Stimulated activated CD4-positive, alpha-beta T cell treated with anti-CD3 and anti-CD28 coated beads, TNF-alpha, amount 100 ng/mL, for 24 hours (primary cell): ENCODE results near the gene FAXDC2.

ENCODE experiments used
- DNase-seq, 3 experiments: peaks; one replicate each; pipeline ENCODE4 v3.0.0-alpha.2; 2020; ENCODE audit warnings: low read depth in 3 of 3

The FAXDC2 gene, protein sequence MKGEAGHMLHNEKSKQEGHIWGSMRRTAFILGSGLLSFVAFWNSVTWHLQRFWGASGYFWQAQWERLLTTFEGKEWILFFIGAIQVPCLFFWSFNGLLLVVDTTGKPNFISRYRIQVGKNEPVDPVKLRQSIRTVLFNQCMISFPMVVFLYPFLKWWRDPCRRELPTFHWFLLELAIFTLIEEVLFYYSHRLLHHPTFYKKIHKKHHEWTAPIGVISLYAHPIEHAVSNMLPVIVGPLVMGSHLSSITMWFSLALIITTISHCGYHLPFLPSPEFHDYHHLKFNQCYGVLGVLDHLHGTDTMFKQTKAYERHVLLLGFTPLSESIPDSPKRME

DNA sequence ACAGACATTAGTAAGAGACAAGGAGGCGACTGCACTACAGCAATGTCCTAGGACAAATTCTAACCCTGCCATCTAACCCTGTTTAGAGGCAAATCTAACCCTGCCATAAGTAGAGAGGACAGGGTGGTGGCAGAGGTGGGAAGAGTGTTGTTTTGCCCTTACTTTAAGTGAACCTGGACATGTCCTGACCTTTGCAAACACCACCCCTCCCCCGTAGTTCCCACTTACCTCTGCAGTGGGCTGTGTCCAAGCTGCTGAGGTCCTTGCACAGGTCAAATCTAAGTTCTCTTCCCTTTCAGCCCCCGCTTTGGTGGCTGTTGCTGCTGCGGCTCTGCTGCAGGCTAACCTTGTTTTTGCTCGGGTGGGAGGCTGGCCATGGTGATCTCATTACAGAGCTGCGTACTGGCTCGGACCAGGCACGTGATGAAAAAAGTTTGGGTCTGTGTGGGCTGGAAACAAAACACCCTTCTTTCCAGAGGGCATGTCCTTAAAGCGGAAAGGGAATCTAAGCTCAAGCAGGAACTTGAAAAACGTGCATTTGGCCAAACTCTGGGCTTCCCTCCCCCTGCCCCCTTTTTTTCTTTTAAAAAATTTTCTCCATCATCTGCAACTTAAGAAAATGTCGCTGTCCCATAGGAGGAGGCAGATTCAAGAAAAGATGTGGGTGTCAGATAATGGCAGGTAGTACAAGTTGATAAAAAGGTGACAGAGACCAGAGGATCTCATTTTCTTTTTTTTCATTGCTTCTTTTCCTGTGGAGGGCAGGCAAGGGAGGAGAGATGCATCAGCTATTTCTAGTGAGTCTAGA, at the start of gene FAXDC2:
Gene FAXDC2 (minus strand): TSS at position 349 of the 808 bp plus-strand sequence. CDS start 12,425 bp downstream, outside the sequence.
- DNase-seq, result no peak

DNA sequence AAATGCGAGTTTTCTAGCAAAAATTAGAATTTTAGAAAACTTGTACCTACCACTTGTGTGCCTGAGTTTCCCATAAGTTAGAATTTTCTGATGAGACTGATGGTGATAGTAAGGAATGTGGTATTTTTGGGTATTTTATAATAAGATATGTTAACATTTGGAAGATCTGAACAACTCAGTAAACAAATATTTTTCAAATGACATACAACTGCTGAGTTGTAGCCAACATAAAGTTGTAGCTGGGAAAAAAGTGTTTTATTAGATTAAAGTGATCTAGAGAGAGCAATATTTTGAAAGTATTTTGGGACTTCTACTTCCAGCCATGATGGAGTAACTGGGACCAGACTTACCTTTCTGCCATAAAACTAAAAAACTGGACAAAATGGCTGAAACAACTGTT, 49.7 kb upstream of the FAXDC2 start:
- DNase-seq, result no peak

DNA sequence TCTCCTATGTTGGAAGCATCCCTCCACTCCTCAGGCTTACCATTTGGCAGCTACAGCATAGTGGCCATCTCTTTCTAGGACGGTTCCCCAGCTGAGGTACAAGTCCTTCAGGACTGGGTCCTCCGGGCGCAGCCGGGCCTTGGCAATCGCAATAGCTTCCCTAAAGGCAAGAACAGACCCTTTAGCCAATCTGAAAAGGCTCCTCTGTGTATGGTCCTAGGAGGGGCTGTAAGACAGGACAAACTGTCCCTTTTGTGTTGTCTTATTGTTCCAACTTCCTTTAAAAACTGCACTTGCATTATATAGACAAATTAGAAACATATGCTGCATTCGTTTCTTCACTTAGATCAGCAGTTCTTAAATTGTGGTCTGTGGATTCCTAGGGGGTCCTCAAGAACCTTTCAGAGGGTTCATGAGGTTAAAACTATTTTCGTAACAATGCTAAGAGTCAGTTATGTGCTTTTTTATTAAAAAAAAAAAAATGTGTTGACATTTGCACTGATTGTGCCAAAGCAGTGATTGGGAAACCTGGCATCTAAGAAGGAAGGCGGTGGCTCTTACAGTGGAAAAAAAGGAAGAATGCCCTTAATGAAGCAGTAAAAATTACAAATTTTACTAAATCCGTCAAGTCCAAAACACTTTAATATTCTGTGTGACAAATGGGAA, 48.9 kb upstream of the FAXDC2 start:
- DNase-seq, result no peak

DNA sequence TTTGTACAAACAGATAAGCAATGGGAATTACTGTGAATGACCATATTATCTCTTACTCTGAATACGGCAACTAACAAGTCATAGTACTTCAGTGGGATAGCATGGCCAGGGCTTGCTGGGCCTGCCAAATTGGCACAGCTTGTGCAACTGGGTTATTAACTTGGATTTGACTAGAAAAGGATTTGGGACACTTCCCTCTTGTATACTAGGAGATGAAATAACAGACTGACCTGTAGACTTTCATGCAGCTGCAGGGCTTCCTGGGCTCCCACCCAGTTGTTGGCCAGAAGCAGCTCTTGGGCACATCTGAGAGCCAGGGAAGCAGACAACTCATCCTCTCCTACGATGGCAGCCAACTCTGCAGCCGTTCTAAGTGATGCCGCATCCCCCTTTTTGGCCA, 47.8 kb upstream of the FAXDC2 start:
- no peak for DNase-seq

DNA sequence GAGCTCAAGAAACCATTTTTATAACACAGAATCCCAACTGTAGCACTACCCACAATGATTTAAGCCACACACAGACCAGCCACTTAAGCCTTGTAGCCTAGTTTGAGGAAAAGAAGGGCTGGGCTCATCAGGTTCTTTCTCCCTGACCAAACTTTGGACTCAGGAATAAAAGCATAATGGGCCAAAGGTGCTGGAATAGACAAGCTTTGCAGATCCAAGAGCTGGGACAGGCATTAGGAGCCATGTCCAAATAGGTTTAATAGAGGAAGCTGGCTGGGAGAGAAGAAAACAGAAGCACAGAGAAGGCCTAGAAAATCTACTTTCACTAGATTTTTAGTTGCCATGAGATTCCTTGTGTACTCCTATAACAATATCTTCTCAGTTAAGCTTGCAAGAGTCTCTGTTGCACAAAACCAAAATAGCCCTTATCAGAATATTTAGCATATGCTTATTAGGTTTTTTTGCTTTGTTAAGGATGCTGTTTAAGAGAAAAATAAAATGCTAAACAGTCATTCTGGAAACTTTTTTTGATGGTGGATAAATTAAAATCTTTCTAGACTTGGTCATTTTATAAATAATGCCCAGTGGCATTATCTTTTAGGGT, 46.3 kb upstream of the FAXDC2 start:
- DNase-seq, result no peak

DNA sequence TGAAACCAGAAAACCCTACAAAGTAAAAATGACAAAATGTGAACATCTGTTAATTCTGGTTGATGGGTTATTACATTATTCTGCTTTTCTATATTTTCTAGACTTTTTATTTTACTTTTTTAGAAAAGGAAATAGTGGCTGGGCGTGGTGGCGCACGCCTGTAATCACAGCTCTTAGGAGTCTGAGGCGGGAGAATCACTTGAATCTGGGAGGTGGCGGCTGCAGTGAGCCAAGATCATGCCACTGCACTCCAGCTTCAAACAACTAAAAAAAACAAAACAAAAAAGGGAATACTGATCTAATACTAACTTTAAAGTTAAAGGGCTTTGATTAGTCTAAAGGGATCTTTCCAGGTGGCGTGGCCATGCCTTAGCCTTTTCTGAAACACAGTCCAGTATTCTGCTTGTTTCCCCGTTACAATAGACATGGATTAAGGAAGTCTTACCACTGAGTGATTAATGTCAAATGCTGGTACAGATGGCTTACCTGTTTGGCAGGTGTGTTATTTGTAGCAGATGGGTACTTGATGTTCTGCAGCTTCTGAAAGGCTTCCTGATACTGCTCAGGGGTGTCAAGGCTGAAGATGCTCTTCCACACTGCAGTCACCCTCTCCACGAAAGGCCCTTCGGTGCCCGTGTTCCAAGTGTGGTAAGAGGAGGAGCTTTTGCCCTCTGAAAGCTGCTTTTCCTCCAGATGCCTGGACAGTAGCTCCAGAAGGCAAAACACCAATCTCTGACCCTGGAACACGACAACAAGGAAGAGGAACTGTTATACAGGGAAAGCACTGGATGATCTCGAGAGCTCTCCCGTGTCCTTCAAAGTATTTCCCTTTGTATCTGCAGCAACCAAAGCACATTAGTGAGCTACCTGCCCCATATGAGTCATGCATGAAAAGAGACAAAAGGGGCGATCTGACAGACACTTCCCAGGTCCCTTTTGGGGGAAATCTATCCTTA, 45.5 kb upstream of the FAXDC2 start:
- no peak for DNase-seq

DNA sequence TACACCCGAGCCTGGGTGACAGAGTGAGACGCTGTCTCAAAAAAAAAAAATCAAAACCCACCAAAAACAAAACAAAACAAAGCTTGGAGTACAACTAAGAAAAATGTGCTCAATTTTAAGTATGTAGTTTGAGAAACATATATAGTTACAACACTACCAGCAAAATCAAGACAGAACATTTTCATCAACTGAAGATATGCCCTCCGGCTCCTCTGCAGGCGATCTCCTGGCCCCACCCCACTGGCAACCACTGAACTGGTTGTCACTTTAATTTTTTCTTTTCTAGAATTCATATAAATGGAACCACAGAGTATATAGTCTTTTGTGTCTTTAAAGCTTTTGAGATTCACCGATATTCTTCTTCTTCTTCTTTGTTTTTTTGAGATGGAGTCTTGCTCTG, 43.0 kb upstream of the FAXDC2 start:
- DNase-seq, result no peak

DNA sequence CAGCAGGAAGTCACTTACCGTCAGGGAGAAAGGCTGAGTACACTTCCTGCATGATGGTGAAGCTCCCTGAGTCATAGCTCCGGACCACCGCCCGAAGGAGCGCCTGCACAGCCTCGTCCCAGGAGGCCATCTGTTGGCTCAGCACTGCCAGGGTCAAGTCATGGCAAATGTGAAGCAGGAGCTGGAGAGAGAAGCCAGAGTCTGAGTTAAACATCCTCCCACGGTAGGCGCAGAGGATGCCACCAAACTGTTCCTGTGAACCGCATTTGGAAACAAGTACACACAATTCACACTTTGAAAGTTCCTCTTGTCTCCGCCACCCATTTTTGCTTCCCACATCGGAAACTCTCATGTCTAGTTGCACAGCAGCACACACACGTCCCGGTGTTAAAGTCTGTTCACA, 42.0 kb upstream of the FAXDC2 start:
- no peak for DNase-seq

DNA sequence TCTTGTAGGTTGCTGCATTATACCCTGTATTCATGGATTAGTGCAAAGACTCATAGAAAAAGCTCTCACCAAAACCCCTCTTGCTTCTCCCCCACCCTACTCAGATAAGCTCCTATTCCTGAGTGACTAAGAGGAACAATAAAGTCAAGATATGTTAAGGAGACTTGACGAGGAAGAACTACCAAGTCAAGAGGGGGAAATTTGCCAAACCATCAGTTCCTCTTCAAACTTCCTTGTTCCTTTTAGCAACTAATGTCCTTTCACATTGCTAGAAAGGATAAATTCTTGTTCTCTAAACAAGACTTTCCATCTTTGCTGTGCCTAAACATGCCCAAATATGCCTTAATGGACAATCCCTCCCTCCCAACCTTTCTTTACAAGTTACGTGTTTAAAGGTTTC, 35.0 kb upstream of the FAXDC2 start:
- DNase-seq, result no peak

DNA sequence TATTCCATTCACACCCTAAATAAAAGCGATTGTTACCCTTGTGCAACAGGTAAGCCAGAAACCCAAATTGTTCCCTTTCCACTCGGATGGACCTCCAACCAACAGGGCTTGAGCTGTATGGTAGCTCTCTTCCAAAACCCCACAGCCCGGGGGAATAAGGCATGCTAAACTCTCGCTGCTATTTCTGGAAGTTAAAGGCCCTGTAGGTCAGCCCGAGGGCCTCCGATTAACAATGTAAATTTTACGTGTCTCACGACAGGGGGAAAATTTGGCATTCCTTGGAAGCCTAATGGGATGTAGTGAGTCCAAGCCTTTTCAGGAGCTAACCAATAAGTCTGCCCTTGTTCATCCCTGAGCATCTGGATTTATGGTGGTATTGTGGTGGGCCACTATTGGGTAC, 34.0 kb upstream of the FAXDC2 start:
- no peak for DNase-seq

DNA sequence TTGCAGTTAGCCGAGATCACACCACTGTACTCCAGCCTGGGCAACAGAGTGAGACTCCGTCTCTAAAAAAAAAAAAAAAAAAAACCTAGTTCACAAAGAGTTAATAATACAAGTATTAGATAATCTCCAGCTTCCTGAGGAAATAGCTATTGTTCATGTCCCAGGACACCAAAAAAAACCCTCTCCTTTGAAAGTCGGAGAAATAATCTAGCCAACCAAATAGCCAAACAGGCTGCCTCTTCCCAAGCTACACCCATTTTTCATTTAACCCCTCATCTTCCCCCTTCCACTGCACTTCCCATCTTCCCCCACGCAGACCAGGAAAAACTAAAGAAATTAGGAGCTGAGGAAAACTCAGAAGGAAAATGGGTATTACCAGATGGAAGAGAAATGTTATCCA, 31.6 kb upstream of the FAXDC2 start:
- DNase-seq, result no peak

DNA sequence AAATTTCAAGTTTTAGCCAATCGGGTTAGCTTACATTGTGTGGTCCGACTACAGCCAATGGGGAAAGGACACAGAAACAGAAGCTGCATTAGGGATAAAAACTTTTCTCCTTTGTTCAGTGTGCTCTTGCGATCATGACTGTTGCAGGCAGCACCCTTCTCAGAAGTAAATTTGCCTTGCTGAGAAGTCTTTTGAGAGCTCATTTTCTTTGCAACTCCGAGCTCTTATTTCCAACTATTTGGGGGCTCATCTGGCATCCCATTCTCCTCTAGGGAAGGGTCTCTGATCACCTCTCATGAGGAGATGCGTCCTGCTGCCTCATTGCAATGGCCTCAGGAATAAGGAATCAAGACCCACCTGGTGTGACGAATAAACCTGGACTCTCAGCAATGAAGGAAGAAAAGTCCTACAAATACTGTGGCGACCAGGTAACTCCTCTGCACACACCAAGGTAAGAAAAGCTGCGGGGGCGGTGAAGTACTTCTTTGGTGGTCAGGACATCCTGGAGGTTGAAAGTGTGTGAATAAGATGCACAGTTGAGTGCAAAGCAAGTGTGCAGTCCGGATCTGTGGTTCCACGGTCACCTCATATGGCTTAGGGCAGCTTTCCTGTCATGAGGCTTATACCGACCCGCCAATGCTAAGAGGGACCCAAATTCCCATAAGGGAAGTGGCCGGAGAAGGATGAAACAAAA, 28.4 kb upstream of the FAXDC2 start:
- no peak for DNase-seq

DNA sequence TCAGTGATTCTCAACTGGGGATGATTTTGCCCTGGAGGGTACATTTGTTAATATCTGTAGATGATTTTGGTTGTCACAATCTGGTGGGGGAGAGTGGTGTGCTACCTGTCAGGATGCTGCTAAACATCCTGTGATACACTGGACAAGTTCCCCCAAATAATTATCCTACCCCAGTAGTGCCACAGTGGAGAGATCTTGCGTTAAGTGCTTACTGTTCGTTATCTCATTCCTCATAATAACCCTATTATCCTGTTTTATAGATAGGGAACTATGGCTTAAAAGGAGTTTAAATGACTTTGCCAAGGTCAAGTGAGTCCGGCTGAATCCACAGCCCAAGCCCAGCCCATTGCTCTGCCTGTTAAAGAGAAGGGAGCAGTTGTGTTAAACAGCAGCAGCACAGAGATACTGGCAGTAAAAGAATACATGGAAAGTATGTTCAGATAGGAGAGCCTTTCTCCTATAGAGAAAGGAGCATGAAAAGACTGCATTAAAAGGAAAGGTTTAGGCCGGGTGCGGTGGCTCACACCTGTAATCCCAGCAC, 23.5 kb upstream of the FAXDC2 start:
- no peak for DNase-seq

DNA sequence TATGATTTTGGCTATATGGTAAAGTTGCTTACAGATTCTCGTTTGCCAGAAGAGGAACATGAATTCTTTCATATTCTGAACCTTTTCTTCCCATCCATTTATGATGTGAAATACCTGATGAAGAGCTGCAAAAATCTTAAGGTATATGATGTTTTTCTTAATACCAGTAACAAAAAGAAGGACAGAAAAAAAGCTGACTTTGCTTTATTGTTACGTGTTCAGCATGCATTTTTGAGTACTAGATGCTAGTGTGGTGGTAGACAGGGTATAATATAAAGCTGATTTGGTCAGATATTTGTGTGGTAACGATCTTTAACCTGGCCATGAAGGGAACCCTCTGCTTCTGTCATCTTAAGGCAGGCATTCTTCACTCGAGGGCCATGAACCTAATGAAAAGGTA, 21.3 kb upstream of the FAXDC2 start:
- DNase-seq, result no peak

DNA sequence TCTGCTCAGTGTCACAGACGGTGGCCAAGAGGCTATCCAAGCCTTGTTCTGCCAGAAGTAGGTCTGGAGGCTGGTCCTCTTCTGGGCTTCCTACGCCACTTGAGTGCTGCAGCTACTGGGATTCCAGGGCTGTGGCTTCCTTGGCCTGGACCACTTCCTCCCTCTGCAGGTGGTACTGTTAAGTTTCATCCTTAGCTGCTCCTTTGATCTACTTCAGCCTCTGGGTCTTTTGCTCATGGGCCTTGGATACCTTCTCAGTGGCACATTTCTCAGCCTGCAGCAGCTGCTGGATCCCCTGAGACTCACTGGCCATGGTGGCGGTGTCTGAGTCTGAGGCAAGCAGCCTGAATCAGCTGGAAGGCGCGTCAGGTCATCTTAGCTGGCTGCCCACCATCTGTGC, 18.3 kb upstream of the FAXDC2 start:
- no peak for DNase-seq

DNA sequence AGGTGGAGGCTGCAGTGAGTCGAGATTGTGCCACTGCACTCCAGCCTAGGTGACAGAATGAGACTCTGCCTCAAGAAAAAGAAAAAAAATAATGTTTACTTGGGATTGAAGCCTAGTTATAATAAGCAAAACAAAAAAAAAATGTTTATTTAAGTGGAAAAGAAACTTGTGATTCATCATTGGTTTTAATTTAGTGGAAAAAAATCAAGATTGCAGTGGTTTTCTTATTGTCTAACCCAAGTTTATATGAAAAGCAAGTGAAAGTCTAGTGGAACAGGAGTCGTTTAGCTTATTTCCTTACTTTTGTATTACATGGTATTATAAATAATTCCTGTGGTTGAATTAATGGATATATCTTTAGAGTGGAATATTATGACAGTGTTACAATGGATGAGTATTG, 16.4 kb upstream of the FAXDC2 start:
- no peak for DNase-seq

DNA sequence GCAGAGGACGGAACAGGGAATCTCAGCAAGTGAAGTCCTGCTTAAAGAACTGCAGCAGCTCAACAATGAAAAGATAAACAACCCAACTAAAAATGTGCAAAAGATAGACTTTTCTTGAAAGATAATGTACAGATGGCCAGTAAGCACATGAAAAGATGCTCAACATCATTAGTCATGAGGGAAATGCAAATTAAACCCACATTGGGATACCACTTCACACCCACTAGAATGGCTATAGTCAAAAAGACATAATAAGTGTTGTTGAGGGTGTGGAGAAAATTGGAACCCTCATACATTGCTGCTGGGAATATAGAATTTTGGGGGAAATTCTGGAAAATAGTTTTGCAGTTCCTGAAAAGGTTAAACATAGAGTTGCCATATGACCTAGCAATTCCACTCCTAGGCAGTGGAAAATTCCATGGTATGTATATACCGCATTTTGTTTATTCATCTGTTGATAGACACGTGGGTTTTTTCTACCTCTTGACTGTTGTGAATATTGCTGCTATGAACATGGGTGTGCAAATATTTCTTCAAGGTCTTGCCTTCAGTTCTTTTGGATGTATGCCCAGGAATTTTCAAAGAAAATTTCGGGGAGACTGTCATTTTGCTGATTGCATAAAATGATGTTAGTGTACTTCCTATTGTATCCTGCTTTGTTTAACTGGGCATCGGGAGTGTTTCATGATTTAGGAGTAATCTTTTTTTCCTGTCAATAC, 15.2 kb upstream of the FAXDC2 start:
- DNase-seq, result no peak

DNA sequence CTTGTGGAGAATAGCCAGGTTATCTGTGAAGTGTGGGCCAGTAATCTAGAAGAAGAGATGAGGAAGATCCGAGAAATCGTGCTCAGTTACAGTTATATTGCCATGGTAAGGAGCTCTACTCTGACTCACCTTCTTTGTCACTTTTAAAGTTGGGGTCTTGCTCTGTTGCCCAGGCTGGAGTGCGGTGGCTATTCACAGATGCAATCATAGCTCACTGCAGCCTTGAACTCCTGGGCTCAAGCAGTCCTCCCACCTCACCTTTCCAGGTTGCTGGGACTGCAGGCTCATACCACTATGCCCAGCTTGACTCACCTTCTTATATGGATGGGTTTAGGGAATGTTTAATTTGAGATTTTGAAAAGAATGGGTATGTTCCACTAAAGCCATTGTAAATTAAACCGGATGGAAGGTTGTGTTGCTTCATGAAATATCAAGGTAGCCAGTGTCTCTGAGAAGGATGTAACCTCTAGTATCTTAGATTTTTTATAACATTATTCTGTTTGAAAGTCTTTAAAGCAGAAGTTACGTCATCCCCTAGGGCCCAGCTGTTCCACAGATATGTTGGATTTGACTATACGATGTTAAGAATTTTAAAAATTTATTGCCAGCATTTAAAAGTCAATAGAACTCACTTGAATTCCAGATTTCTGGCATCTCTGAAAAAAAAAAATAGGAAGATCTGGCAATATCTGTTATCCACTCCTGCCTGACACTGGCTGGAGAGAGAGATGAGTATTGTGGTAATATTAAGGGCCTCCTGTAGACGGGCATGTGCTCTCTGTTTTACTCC, 13.1 kb upstream of the FAXDC2 start:
- no peak for DNase-seq

DNA sequence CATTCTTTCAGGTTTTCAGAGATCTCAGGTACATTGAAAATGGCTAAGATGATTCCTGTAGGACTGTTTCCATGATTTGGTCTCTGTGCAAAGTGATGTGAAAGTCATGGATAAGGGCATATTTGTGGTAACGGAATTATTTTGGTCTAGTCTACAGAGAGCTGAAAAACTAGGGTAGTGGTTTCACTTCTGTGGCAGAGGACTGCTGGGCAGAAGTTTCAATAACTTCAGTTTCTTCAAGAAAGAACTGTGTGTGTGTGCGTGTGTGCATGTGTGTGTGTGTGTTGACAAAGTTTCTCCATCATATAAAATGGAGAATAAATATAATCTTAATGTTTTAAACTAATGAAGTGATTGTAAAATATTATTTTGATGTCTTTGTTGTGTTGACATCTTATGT, 12.4 kb upstream of the FAXDC2 start:
- no peak for DNase-seq
